Stimulated activated naive CD8-positive, alpha-beta T cell treated with anti-CD3 and anti-CD28 coated beads, Interleukin-15, Interleukin-2, amounts not matched to agents 100 U/mL and 50 U/mL, for 24 hours (primary cell): ENCODE data around the gene HSPA1B.

ENCODE experiments used
- ATAC-seq: fragments of 150-1000 bp; cut with Tn5 transposase; one replicate; pipeline ENCODE4 v1.10.0; 2021
- DNase-seq: peaks from one replicate; pipeline ENCODE4 v3.0.0; 2021

Gene HSPA1B

DNA sequence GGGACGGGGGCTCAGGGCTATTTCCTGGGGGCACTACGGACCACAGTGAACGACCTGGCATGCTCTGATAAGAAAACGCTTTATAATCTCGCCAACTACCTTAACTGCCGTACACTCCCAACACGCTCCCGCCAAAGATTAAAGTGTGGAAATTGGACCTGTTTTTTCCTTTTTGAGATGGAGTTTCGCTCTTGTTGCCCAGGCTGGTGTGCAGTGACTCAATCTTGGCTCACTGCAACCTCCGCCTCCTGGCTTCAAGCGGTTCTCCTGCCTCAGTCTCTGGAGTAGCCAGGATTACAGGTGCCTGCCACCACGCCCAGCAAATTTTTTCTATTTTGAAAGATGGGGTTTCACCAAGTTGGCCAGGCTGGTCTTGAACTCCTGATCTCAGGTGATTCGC, 51.6 kb downstream of the HSPA1B start:
- DNase-seq (no peak), ATAC-seq (no peak)
